Trophoblast cell (in vitro differentiated cells and primary cell): Measurements from ENCODE around the gene BBS9.
"Not testable (repeated sequence)": the region's sequence is repeated elsewhere in the genome, so short reads cannot be mapped to it uniquely, and the experiment has no call there.

ENCODE experiments used
- DNase-seq, 2 donors: peaks; one replicate each; pipeline ENCODE4 v3.0.0-alpha.2; 2016
- H2AFZ ChIP-seq: 2 replicates; pipeline ENCODE4 v1.6.1; 2013; ENCODE audit warnings: low read length, moderate library complexity, mild to moderate bottlenecking; ENCODE audit not compliant: insufficient read depth, poor library complexity
- H2AK5ac ChIP-seq: 2 replicates; pipeline ENCODE4 v1.6.1; 2013; ENCODE audit warnings: mild to moderate bottlenecking, low read length
- H2BK120ac ChIP-seq: 2 replicates; pipeline ENCODE4 v1.6.1; 2013; ENCODE audit warnings: low read length, mild to moderate bottlenecking, moderate library complexity; ENCODE audit not compliant: insufficient read depth, poor library complexity
- H2BK12ac ChIP-seq: 2 replicates; pipeline ENCODE4 v1.6.1; 2013; ENCODE audit warnings: mild to moderate bottlenecking, low read length, moderate library complexity
- H2BK5ac ChIP-seq: 2 replicates; pipeline ENCODE4 v1.6.1; 2013; ENCODE audit warnings: low read length, low read depth, moderate library complexity, mild to moderate bottlenecking; ENCODE audit not compliant: poor library complexity
- H3K14ac ChIP-seq: 2 replicates; pipeline ENCODE4 v1.6.1; 2013; ENCODE audit warnings: mild to moderate bottlenecking, low read length
- H3K18ac ChIP-seq: 2 replicates; pipeline ENCODE4 v1.6.1; 2013; ENCODE audit warnings: mild to moderate bottlenecking, low read length
- H3K23ac ChIP-seq: 2 replicates; pipeline ENCODE4 v1.6.1; 2013; ENCODE audit warnings: low read length
- H3K27ac ChIP-seq: 2 replicates; pipeline ENCODE4 v1.5.1; 2013; ENCODE audit warnings: low read depth, mild to moderate bottlenecking, inconsistent platforms, low read length, moderate library complexity
- H3K27me3 ChIP-seq: 2 replicates; pipeline ENCODE4 v1.6.1; 2013; ENCODE audit warnings: inconsistent platforms, mild to moderate bottlenecking, low read length, moderate library complexity; ENCODE audit not compliant: insufficient read depth
- H3K36me3 ChIP-seq, 2 experiments: 1 replicate in 1 of 2; 2 replicates in 1 of 2; pipeline ENCODE4 v1.6.1; 2013; ENCODE audit warnings: low read length in 2 of 2, mild to moderate bottlenecking in 2 of 2, moderate library complexity in 1 of 2; ENCODE audit not compliant: insufficient read depth in 2 of 2, control insufficient read depth in 1 of 2
- H3K4ac ChIP-seq: 2 replicates; pipeline ENCODE4 v1.6.1; 2013; ENCODE audit warnings: low read depth, mild to moderate bottlenecking, low read length, moderate library complexity
- H3K4me1 ChIP-seq, 2 experiments: 1 replicate in 1 of 2; 2 replicates in 1 of 2; pipeline ENCODE4 v1.6.1; 2013; ENCODE audit warnings: low read length in 2 of 2, mild to moderate bottlenecking in 2 of 2, moderate library complexity in 1 of 2; ENCODE audit not compliant: insufficient read depth in 2 of 2, control insufficient read depth in 1 of 2
- H3K4me2 ChIP-seq: 2 replicates; pipeline ENCODE4 v1.6.1; 2013; ENCODE audit warnings: inconsistent platforms, mild to moderate bottlenecking, low read length, moderate library complexity
- H3K4me3 ChIP-seq: 2 replicates; pipeline ENCODE4 v1.5.1; 2013; ENCODE audit warnings: mild to moderate bottlenecking, low read depth, low read length, inconsistent platforms
- H3K79me1 ChIP-seq: one replicate; pipeline ENCODE4 v1.6.1; 2013; ENCODE audit warnings: low read length
- H3K79me2 ChIP-seq: 2 replicates; pipeline ENCODE4 v1.6.1; 2013; ENCODE audit warnings: low read length, mild to moderate bottlenecking; ENCODE audit not compliant: control insufficient read depth, insufficient read depth, poor library complexity
- H3K9ac ChIP-seq: 2 replicates; pipeline ENCODE4 v1.6.1; 2013; ENCODE audit warnings: mild to moderate bottlenecking, low read length
- H3K9me3 ChIP-seq: 2 replicates; pipeline ENCODE4 v1.6.1; 2013; ENCODE audit warnings: low read depth, mild to moderate bottlenecking, control low read depth, inconsistent platforms, low read length; ENCODE audit not compliant: insufficient read depth
- H4K12ac ChIP-seq: 2 replicates; pipeline ENCODE4 v1.6.1; 2013; ENCODE audit warnings: low read depth, mild to moderate bottlenecking, low read length, moderate library complexity
- H4K8ac ChIP-seq: 2 replicates; pipeline ENCODE4 v1.6.1; 2013; ENCODE audit warnings: low read depth, mild to moderate bottlenecking, low read length, moderate library complexity
- H4K91ac ChIP-seq: one replicate; pipeline ENCODE4 v1.6.1; 2013; ENCODE audit warnings: low read depth, mild to moderate bottlenecking, low read length, moderate library complexity
- WGBS: extraction: QIAGEN DNeasy Blood & Tissue Kit; methylation state at CpG from one replicate; pipeline ENCODE4 v1.1.7; 2013; ENCODE audit warnings: missing lambda C conversion rate; ENCODE audit not compliant: insufficient read length, insufficient coverage; ENCODE audit errors: extremely low coverage; 5-methylcytosine and 5-hydroxymethylcytosine counted together

Gene BBS9

DNA sequence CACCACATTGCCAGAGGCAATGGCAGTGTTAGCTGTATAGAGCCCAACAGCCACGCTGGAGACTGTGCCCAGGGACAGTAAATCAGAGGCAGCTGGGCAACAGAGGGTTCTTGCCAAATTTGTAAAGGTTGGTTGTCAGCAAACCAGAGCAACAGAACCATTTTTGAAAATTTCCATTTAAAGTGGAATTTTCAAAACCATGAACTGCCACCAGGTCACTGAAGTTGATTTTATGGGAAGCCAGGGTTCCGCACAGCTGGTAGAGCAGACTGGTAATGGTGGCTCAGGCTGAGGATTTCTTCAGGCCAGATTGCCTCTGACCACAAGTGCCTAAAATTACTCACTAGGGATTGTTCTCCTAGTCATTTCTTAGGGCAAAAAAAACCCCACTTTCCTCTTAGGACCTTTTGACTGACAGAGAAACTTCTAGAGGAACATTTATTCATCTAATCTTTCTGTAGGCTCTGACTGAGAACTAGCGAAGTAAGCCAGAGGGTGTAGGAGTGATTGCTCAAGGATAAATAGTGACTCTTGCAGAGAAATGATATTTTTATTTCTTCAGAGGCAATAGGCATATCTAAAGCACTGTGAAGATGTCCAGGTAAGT, 342.4 kb downstream of the BBS9 start:
- H2AFZ ChIP-seq: no peak overlapping the region
- H3K27me3 ChIP-seq: no peaks in the 10 kb centered on the region

DNA sequence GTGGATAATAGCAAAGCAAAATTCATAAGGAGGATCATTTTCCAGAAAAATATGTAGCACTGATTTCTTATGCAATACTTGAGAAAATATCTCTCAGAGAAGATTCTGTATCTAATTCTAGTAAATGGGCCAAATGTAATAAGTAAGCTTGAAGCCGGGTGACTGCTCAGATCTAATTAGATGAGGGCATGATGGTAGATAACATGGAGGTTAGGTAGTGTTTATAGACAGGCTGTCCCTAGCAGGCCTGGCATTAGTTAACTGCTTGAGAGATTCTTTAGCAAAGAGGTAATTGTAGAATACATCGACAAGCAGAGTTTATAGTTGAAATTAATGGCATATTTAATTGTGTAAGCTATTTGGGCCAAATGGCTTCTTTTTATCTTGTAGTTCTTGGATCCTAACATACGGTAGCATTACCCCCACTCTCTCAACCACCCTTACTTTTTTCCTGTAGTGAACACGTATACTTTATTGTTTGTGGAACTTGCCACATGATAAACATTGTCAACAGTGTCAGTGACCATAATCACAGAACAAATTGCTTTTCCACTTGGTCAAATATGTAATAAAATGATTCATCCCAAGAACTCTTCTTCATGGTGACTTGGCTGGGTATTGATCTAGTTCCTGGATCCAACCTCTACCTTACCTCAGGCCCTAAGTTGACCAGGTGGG, 343.1 kb downstream of the BBS9 start:
- no peaks in the 10 kb centered on the region for H3K4me1 ChIP-seq
- peak in 1 of 2 donors; percentile 1 for DNase-seq
- H3K27ac ChIP-seq: no peak overlapping the region
- H4K8ac ChIP-seq: no peak overlapping the region
- no peak overlapping the region for H3K23ac ChIP-seq
- H2AFZ ChIP-seq: no peak overlapping the region
- H3K9ac ChIP-seq: no peak overlapping the region
- H2BK12ac ChIP-seq: no peak overlapping the region
- no peaks in the 10 kb centered on the region for H3K79me2 ChIP-seq
- no peak overlapping the region for H3K14ac ChIP-seq
- no peak overlapping the region for H3K18ac ChIP-seq
- H2BK120ac ChIP-seq: no peak overlapping the region
- no peak overlapping the region for H2BK5ac ChIP-seq
- no peak overlapping the region for H4K91ac ChIP-seq
- no peaks in the 10 kb centered on the region for H3K79me1 ChIP-seq
- no peak overlapping the region for H3K4me2 ChIP-seq
- WGBS: no CpG with 5 or more reads among the region's 4 CpGs
- H3K4ac ChIP-seq: no peak overlapping the region
- H3K9me3 ChIP-seq: no peaks in the 10 kb centered on the region
- H3K36me3 ChIP-seq: no peaks in the 10 kb centered on the region
- H3K4me3 ChIP-seq: no peak overlapping the region
- H2AK5ac ChIP-seq: no peak overlapping the region
- no peak overlapping the region for H4K12ac ChIP-seq
- H3K27me3 ChIP-seq: no peaks in the 10 kb centered on the region

More for the DNA sequence above, 342.4 kb downstream of the BBS9 start:
- Histone ChIP-seq H3K9me3 (no peaks in the 10 kb centered on the region), H2AK5ac (no peak overlapping the region), H3K4me1 (no peaks in the 10 kb centered on the region), H3K4me2 (no peak overlapping the region), H2BK12ac (no peak overlapping the region), H3K14ac (no peak overlapping the region), H3K9ac (no peak overlapping the region), H3K27ac (no peak overlapping the region), H3K23ac (no peak overlapping the region), H2BK5ac (no peak overlapping the region), H3K18ac (no peak overlapping the region), H3K4me3 (no peak overlapping the region), H4K91ac (no peak overlapping the region), H3K4ac (no peak overlapping the region), H4K8ac (no peak overlapping the region), H3K79me2 (no peaks in the 10 kb centered on the region), H2BK120ac (no peak overlapping the region), H3K79me1 (no peaks in the 10 kb centered on the region), H4K12ac (no peak overlapping the region), H3K36me3 (no peaks in the 10 kb centered on the region)
- no CpG with 5 or more reads among the region's 3 CpGs for WGBS
- no peak for DNase-seq

DNA sequence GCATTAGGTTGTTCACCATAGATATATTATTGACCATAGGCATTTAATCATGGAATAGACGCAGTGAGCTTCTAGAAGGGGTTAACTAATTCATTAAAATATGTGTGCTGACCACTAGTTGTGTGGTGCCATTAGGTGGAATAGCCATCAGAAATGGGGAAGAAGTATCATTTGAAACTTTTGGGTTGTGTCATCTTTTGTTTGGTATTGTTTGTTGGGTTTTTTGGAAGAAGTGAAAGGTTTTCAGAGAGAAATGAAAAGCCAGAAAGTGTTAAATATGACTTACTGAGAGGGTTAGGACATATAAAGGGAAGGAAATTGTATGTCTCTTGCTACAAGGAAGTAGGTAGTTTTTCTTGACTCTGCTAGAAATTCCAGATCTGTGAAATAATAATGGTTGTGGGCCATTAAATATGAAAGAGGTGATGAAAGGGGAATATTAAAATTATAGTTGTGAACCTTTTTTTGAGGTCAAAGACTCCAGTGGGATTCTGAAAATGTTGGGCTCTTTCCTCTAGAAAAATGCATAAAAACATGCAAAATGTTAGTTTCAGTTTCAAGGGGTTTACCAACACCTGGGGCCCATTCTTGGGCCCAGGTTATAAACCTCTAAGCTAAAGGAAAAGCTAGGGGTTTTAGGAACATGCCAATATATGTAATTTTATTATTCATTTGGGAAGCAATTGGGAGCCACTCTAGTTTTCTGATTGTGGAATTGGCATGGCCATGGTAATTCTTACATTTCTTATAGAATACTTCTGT, 348.5 kb downstream of the BBS9 start:
- Histone ChIP-seq H3K4me3 (no peak overlapping the region), H3K4ac (no peak overlapping the region), H4K91ac (no peak overlapping the region), H3K14ac (no peak overlapping the region), H2BK12ac (no peak overlapping the region), H3K27ac (no peak overlapping the region), H3K79me1 (no peaks in the 10 kb centered on the region), H3K4me1 (no peaks in the 10 kb centered on the region), H4K12ac (no peak overlapping the region), H3K4me2 (no peak overlapping the region), H2BK5ac (no peak overlapping the region), H3K79me2 (no peaks in the 10 kb centered on the region), H3K36me3 (no peaks in the 10 kb centered on the region), H4K8ac (no peak overlapping the region), H2AFZ (no peak overlapping the region), H3K27me3 (no peaks in the 10 kb centered on the region), H3K9ac (no peak overlapping the region), H3K18ac (no peak overlapping the region), H3K23ac (no peak overlapping the region), H3K9me3 (no peaks in the 10 kb centered on the region), H2AK5ac (no peak overlapping the region), H2BK120ac (no peak overlapping the region)
- DNase-seq: no peak
- no CpG with 5 or more reads among the region's 1 CpG for WGBS

- not testable (repeated sequence) for H4K8ac ChIP-seq, H3K4me2 ChIP-seq, H2BK120ac ChIP-seq, H3K27ac ChIP-seq, H3K36me3 ChIP-seq, H2AK5ac ChIP-seq, H2BK5ac ChIP-seq, H3K27me3 ChIP-seq, H3K79me1 ChIP-seq, H3K4me3 ChIP-seq, H3K18ac ChIP-seq, H3K9me3 ChIP-seq, H3K14ac ChIP-seq, H3K23ac ChIP-seq, H4K12ac ChIP-seq, H3K9ac ChIP-seq, DNase-seq, H3K79me2 ChIP-seq, H2BK12ac ChIP-seq, H2AFZ ChIP-seq, H3K4me1 ChIP-seq, H4K91ac ChIP-seq, H3K4ac ChIP-seq
- WGBS: no CpG with 5 or more reads among the region's 1 CpG
Measured at GRCh38 chr7:33484476-33484875, 355.1 kb downstream of the BBS9 start.
